H9 (cell line): ENCODE results near the gene WFIKKN2. TPM values are rescaled to one million over a fixed set of nuclear protein-coding genes. Genes with fewer than 3 reads are reported as not detected.

Experiments
- DNase-seq: peaks from one replicate; pipeline ENCODE4 v3.0.0-alpha.2; 2017
- H2AFZ ChIP-seq: one replicate; pipeline ENCODE4 v1.6.1; 2013; ENCODE audit warnings: mild to moderate bottlenecking, low read length, control low read depth, moderate library complexity
- H2AK5ac ChIP-seq: 2 replicates; pipeline ENCODE4 v1.6.1; 2013; ENCODE audit warnings: low read length, control low read depth, mixed read lengths; ENCODE audit not compliant: insufficient read length
- H2BK120ac ChIP-seq: one replicate; pipeline ENCODE4 v1.6.1; 2013; ENCODE audit warnings: low read depth, mild to moderate bottlenecking, low read length, control low read depth, inconsistent platforms; ENCODE audit not compliant: poor library complexity, severe bottlenecking
- H2BK12ac ChIP-seq: 2 replicates; pipeline ENCODE4 v1.6.1; 2013; ENCODE audit warnings: low read length, control low read depth, mixed read lengths, low read depth; ENCODE audit not compliant: insufficient read length
- H2BK15ac ChIP-seq: 2 replicates; pipeline ENCODE4 v1.6.1; 2013; ENCODE audit warnings: low read depth, low read length, control low read depth
- H2BK20ac ChIP-seq: one replicate; pipeline ENCODE4 v1.6.1; 2013; ENCODE audit warnings: low read depth, mild to moderate bottlenecking, low read length, control low read depth, inconsistent platforms; ENCODE audit not compliant: poor library complexity, severe bottlenecking
- H2BK5ac ChIP-seq: 2 replicates; pipeline ENCODE4 v1.6.1; 2013; ENCODE audit warnings: low read length, control low read depth, mixed read lengths; ENCODE audit not compliant: insufficient read length
- H3K14ac ChIP-seq: 2 replicates; pipeline ENCODE4 v1.6.1; 2013; ENCODE audit warnings: low read length, control low read depth; ENCODE audit not compliant: insufficient read depth
- H3K18ac ChIP-seq: 2 replicates; pipeline ENCODE4 v1.6.1; 2013; ENCODE audit warnings: low read depth, mild to moderate bottlenecking, mixed read lengths, low read length, control low read depth; ENCODE audit not compliant: insufficient read length
- H3K23ac ChIP-seq: 2 replicates; pipeline ENCODE4 v1.6.1; 2013; ENCODE audit warnings: low read length, control low read depth, mixed read lengths, low read depth; ENCODE audit not compliant: insufficient read length
- H3K23me2 ChIP-seq: 2 replicates; pipeline ENCODE4 v1.6.1; 2013; ENCODE audit warnings: low read depth, mild to moderate bottlenecking, mixed read lengths, low read length, control low read depth; ENCODE audit not compliant: insufficient read length, poor library complexity, severe bottlenecking
- H3K27ac ChIP-seq: 2 replicates; pipeline ENCODE4 v1.5.1; 2013; ENCODE audit warnings: low read length, control low read depth, mixed read lengths, low read depth; ENCODE audit not compliant: insufficient read length
- H3K27me3 ChIP-seq: 2 replicates; pipeline ENCODE4 v1.6.1; 2013; ENCODE audit warnings: low read length, control low read depth, inconsistent platforms; ENCODE audit not compliant: insufficient read depth
- H3K4ac ChIP-seq: 2 replicates; pipeline ENCODE4 v1.6.1; 2013; ENCODE audit warnings: low read depth, mild to moderate bottlenecking, control low read depth, inconsistent platforms, low read length, moderate library complexity
- H3K4me1 ChIP-seq: 2 replicates; pipeline ENCODE4 v1.6.1; 2013; ENCODE audit warnings: low read length, control low read depth, inconsistent platforms; ENCODE audit not compliant: insufficient read depth
- H3K4me2 ChIP-seq: 2 replicates; pipeline ENCODE4 v1.6.1; 2013; ENCODE audit warnings: low read length, control low read depth, mixed read lengths; ENCODE audit not compliant: insufficient read length, insufficient read depth
- H3K56ac ChIP-seq: 2 replicates; pipeline ENCODE4 v1.6.1; 2013; ENCODE audit warnings: low read depth, mild to moderate bottlenecking, mixed read lengths, low read length, control low read depth; ENCODE audit not compliant: insufficient read length
- H3K79me1 ChIP-seq: 2 replicates; pipeline ENCODE4 v1.6.1; 2013; ENCODE audit warnings: low read depth, mild to moderate bottlenecking, moderate library complexity, low read length, control low read depth, inconsistent platforms; ENCODE audit not compliant: insufficient read depth, poor library complexity, severe bottlenecking
- H3K79me2 ChIP-seq: 2 replicates; pipeline ENCODE4 v1.6.1; 2013; ENCODE audit warnings: low read length, control low read depth, inconsistent platforms; ENCODE audit not compliant: insufficient read depth
- H3K9ac ChIP-seq: 2 replicates; pipeline ENCODE4 v1.6.1; 2013; ENCODE audit warnings: low read length, control low read depth, mixed read lengths; ENCODE audit not compliant: insufficient read length; ENCODE audit errors: extremely low read depth
- H3K9me3 ChIP-seq: one replicate; pipeline ENCODE4 v1.6.1; 2013; ENCODE audit warnings: low read depth, low read length, inconsistent platforms; ENCODE audit not compliant: control insufficient read depth
- H3T11ph ChIP-seq: one replicate; pipeline ENCODE4 v1.6.1; 2013; ENCODE audit warnings: mild to moderate bottlenecking, low read length, control low read depth, inconsistent platforms
- H4K20me1 ChIP-seq: one replicate; pipeline ENCODE4 v1.6.1; 2013; ENCODE audit not compliant: control insufficient read depth, insufficient read length, insufficient read depth
- H4K5ac ChIP-seq: 2 replicates; pipeline ENCODE4 v1.6.1; 2013; ENCODE audit warnings: low read depth, mild to moderate bottlenecking, mixed read lengths, low read length, control low read depth; ENCODE audit not compliant: insufficient read length
- H4K8ac ChIP-seq: replicated peaks from 2 replicates; pipeline ENCODE4 v1.6.1; 2013; ENCODE audit warnings: low read length, control low read depth, mixed read lengths, low read depth; ENCODE audit not compliant: insufficient read length
- H4K91ac ChIP-seq: 2 replicates; pipeline ENCODE4 v1.6.1; 2013; ENCODE audit warnings: low read depth, mild to moderate bottlenecking, moderate library complexity, mixed read lengths, low read length, control low read depth; ENCODE audit not compliant: insufficient read length
- H3K27ac Mint-ChIP-seq, 3 experiments: 2 replicates in 2 of 3; 3 replicates in 1 of 3; pipeline ENCODE4 v1.8.0; 2020 to 2021; ENCODE audit warnings: mixed read lengths in 3 of 3, mild to moderate bottlenecking in 1 of 3, moderate library complexity in 1 of 3
- H3K27me3 Mint-ChIP-seq: 2 replicates; pipeline ENCODE4 v1.8.0; 2021; ENCODE audit warnings: low read depth, mild to moderate bottlenecking, moderate library complexity, mixed read lengths
- H3K36me3 Mint-ChIP-seq, 3 experiments: 2 replicates in 2 of 3; 3 replicates in 1 of 3; pipeline ENCODE4 v1.8.0; 2020 to 2021; ENCODE audit warnings: low read depth in 3 of 3, mixed read lengths in 3 of 3; ENCODE audit not compliant: insufficient read depth in 1 of 3
- H3K4me1 Mint-ChIP-seq, 2 experiments: 2 replicates each; pipeline ENCODE4 v1.8.0; 2020; ENCODE audit warnings: mixed read lengths in 2 of 2
- H3K4me3 Mint-ChIP-seq, 2 experiments: 2 replicates in 1 of 2; 3 replicates in 1 of 2; pipeline ENCODE4 v1.8.0; 2020 to 2021; ENCODE audit warnings: mild to moderate bottlenecking in 2 of 2, mixed read lengths in 2 of 2, moderate library complexity in 1 of 2
- H3K9me3 Mint-ChIP-seq, 2 experiments: 2 replicates in 1 of 2; 3 replicates in 1 of 2; pipeline ENCODE4 v1.8.0; 2020; ENCODE audit warnings: mild to moderate bottlenecking in 2 of 2, mixed read lengths in 2 of 2, moderate library complexity in 1 of 2
- CTCF ChIP-seq: fragments of 200-600 bp; sonication (generic); conservative IDR thresholded peaks from 3 replicates; pipeline ENCODE4 v1.8.0; 2021; ENCODE audit warnings: antibody characterized with exemption, mild to moderate bottlenecking
- WGBS: extraction: QIAGEN DNeasy Blood & Tissue Kit; methylation state at CpG from one replicate; pipeline ENCODE4 v1.1.7; 2013; ENCODE audit warnings: missing lambda C conversion rate, low lambda C conversion rate, mixed read lengths; ENCODE audit not compliant: insufficient read length; ENCODE audit errors: extremely low coverage; 5-methylcytosine and 5-hydroxymethylcytosine counted together
- total RNA-seq: library from RNA; stranded (reverse); gene quantifications from 2 replicates; pipeline ENCODE4 v1.2.1, GENCODE V29; 2021

The WFIKKN2 gene
- total RNA-seq, 1 experiment from 2014 or later = 1.1 TPM

GRCh38 chr17:50792132-50792531, 43.3 kb upstream of the WFIKKN2 start:
- TF ChIP-seq CTCF = no peak
- H4K20me1 ChIP-seq = no peaks in the 10 kb centered on the region
- H3K56ac ChIP-seq = no peak overlapping the region
- no peak overlapping the region for H2BK12ac ChIP-seq
- H4K91ac ChIP-seq = no peak overlapping the region
- no peak overlapping the region for H3K4me2 ChIP-seq
- no CpG with 5 or more reads among the region's 7 CpGs for WGBS
- H3K79me2 ChIP-seq = no peaks in the 10 kb centered on the region
- H3K9me3 Mint-ChIP-seq = no peaks in the 10 kb centered on the region
- no peak overlapping the region for H2BK20ac ChIP-seq
- no peak overlapping the region for H2BK15ac ChIP-seq
- no peak overlapping the region for H3K23ac ChIP-seq
- no peaks in the 10 kb centered on the region for H3K27me3 ChIP-seq
- H2AK5ac ChIP-seq = no peak overlapping the region
- DNase-seq = no peak
- H3K79me1 ChIP-seq = no peaks in the 10 kb centered on the region
- H4K8ac ChIP-seq = no peak overlapping the region
- 0 out of 2 replicates have a peak, but pooled peaks cover 4% of the 10 kb centered on the region for H3K4me1 ChIP-seq
- H3T11ph ChIP-seq = no peak overlapping the region
- H3K9me3 ChIP-seq = no peaks in the 10 kb centered on the region
- H2BK5ac ChIP-seq = no peak overlapping the region
- H4K5ac ChIP-seq = no peak overlapping the region
- H3K18ac ChIP-seq = no peak overlapping the region
- H2AFZ ChIP-seq = no peak overlapping the region
- no peak overlapping the region for H3K9ac ChIP-seq
- no peaks in the 10 kb centered on the region for H3K23me2 ChIP-seq
- H3K4ac ChIP-seq = no peak overlapping the region
- no peak overlapping the region for H3K14ac ChIP-seq
- H3K4me1 Mint-ChIP-seq = peaks cover 10 to 15% of the 10 kb centered on the region in 2 experiments
- H3K36me3 Mint-ChIP-seq = no peaks in the 10 kb centered on the region
- no peaks in the 10 kb centered on the region for H3K27me3 Mint-ChIP-seq
- no peak overlapping the region for H3K27ac Mint-ChIP-seq
- H2BK120ac ChIP-seq = no peak overlapping the region
- no peak overlapping the region; a peak in 1 of 5 replicates for H3K4me3 Mint-ChIP-seq
- H3K27ac ChIP-seq = no peak overlapping the region
